ENCODE measurements around the gene SLC15A1. TPM values are rescaled to one million over a fixed set of nuclear protein-coding genes. Genes with fewer than 3 reads are reported as not detected.

SLC15A1 gene
- total RNA-seq, 2 experiments from 2014 or later = not detected

GRCh38 chr13:98771838-98772611 lies 19.6 kb upstream of the SLC15A1 start:
- Histone ChIP-seq H3K9me2 (ENCODE audit: insufficient read depth, low read length) (no peaks in the 10 kb centered on the region), H3K4me3 (ENCODE audit: low read depth, low read length, poor library complexity, severe bottlenecking) (no peak overlapping the region), H3K9me3 (ENCODE audit: low read length) (no peaks in the 10 kb centered on the region), H3K4me1 (ENCODE audit: insufficient read depth, low read length, poor library complexity, severe bottlenecking) (no peaks in the 10 kb centered on the region), H4K20me1 (ENCODE audit: insufficient read depth, low read length) (no peaks in the 10 kb centered on the region), H3K36me3 (ENCODE audit: insufficient read depth, low read length) (no peaks in the 10 kb centered on the region), H2AFZ (ENCODE audit: low read length) (no peak overlapping the region), H3K4me2 (ENCODE audit: low read length) (no peak overlapping the region), H3K79me2 (ENCODE audit: insufficient read depth, low read depth, low read length) (no peaks in the 10 kb centered on the region), H3K27ac (ENCODE audit: low read depth, low read length, poor library complexity, severe bottlenecking) (no peak overlapping the region)
- intact Hi-C loops (cut with micrococcal nuclease; ENCODE audit: unreplicated experiment) = no loop called here
- ChIA-PET CTCF (ENCODE audit: unreplicated experiment) (no interaction called here), POLR2A (no interaction called here)
- no TSS peak for BruUV-seq (replicated peaks)
- TF ChIP-seq EZH2phosphoT487 (IDR thresholded peaks at IDR 0.05; ENCODE audit: borderline replicate concordance, low read depth, low read length) (no peak), CTCF (conservative IDR thresholded peaks at IDR 0.05; ENCODE audit: low read length) (no peak)
- no peak for DNase-seq (ENCODE audit: low spot score)

GRCh38 chr13:98769736-98770135 lies 17.3 kb upstream of the SLC15A1 start:
- BruUV-seq (replicated peaks) = no TSS peak
- intact Hi-C loops (cut with micrococcal nuclease; ENCODE audit: unreplicated experiment) = no loop called here
- H2AFZ ChIP-seq (ENCODE audit: low read length) = no peak overlapping the region
- DNase-seq (ENCODE audit: low spot score) = no peak
- H3K4me3 ChIP-seq (ENCODE audit: low read depth, low read length, poor library complexity, severe bottlenecking) = no peak overlapping the region
- no peaks in the 10 kb centered on the region for H3K9me2 ChIP-seq (ENCODE audit: insufficient read depth, low read length)
- no peaks in the 10 kb centered on the region for H3K36me3 ChIP-seq (ENCODE audit: insufficient read depth, low read length)
- no peaks in the 10 kb centered on the region for H3K79me2 ChIP-seq (ENCODE audit: insufficient read depth, low read depth, low read length)
- no peak overlapping the region for H3K4me2 ChIP-seq (ENCODE audit: low read length)
- no peak overlapping the region for H3K27ac ChIP-seq (ENCODE audit: low read depth, low read length, poor library complexity, severe bottlenecking)
- CTCF ChIA-PET (ENCODE audit: unreplicated experiment) = no interaction called here
- TF ChIP-seq CTCF (conservative IDR thresholded peaks at IDR 0.05; ENCODE audit: low read length) (no peak), EZH2phosphoT487 (IDR thresholded peaks at IDR 0.05; ENCODE audit: borderline replicate concordance, low read depth, low read length) (no peak)
- H3K9me3 ChIP-seq (ENCODE audit: low read length) = no peaks in the 10 kb centered on the region
- H3K4me1 ChIP-seq (ENCODE audit: insufficient read depth, low read length, poor library complexity, severe bottlenecking) = no peaks in the 10 kb centered on the region
- POLR2A ChIA-PET = interaction anchor here (0.6 kb wide), 1 partner anchor 707 kb away, joined by 3 read pairs; no protein-coding TSS in a partner anchor
- no peaks in the 10 kb centered on the region for H4K20me1 ChIP-seq (ENCODE audit: insufficient read depth, low read length)

- Histone ChIP-seq H3K79me2 (ENCODE audit: insufficient read depth, low read depth, low read length) (no peaks in the 10 kb centered on the region), H3K36me3 (ENCODE audit: insufficient read depth, low read length) (no peaks in the 10 kb centered on the region), H3K4me2 (ENCODE audit: low read length) (no peak overlapping the region), H3K27ac (ENCODE audit: low read depth, low read length, poor library complexity, severe bottlenecking) (no peak overlapping the region), H3K4me3 (ENCODE audit: low read depth, low read length, poor library complexity, severe bottlenecking) (no peak overlapping the region), H4K20me1 (ENCODE audit: insufficient read depth, low read length) (no peaks in the 10 kb centered on the region), H3K9me3 (ENCODE audit: low read length) (no peaks in the 10 kb centered on the region), H2AFZ (ENCODE audit: low read length) (no peak overlapping the region), H3K9me2 (ENCODE audit: insufficient read depth, low read length) (no peaks in the 10 kb centered on the region), H3K4me1 (ENCODE audit: insufficient read depth, low read length, poor library complexity, severe bottlenecking) (no peaks in the 10 kb centered on the region)
- TF ChIP-seq EZH2phosphoT487 (IDR thresholded peaks at IDR 0.05; ENCODE audit: borderline replicate concordance, low read depth, low read length) = no peak
- no peak for TF ChIP-seq CTCF (conservative IDR thresholded peaks at IDR 0.05; ENCODE audit: low read length)
- ChIA-PET POLR2A (no interaction called here), CTCF (ENCODE audit: unreplicated experiment) (no interaction called here)
- no TSS peak for BruUV-seq (replicated peaks)
- DNase-seq (ENCODE audit: low spot score) = no peak
- intact Hi-C loops (cut with micrococcal nuclease; ENCODE audit: unreplicated experiment) = no loop called here
Measured at GRCh38 chr13:98768522-98768921, 16.1 kb upstream of the SLC15A1 start.

Data from OCI-LY7 (cell line).